Right lobe of liver (tissue), 6 donors: ENCODE measurements around the gene POP4. TPM values are rescaled to one million over a fixed set of nuclear protein-coding genes. Genes with fewer than 3 reads are reported as not detected.

Experiments
- ATAC-seq, 4 donors: fragments of 200-7000 bp; cut with Tn5 transposase; one replicate each; pipeline ENCODE4 v1.9.1; 2020; ENCODE audit warnings: mild to moderate bottlenecking in 4 of 4, moderate library complexity in 4 of 4
- DNase-seq, 3 donors: peaks; one replicate each; pipeline ENCODE4 v3.0.0-alpha.2; 2020
- H3K27ac ChIP-seq, 3 donors: fragments of 200-600 bp; one replicate each; pipeline ENCODE4 v1.8.0; 2022
- H3K27me3 ChIP-seq, 2 donors: fragments of 200-600 bp; one replicate each; pipeline ENCODE4 v1.8.0; 2022
- H3K36me3 ChIP-seq, 4 donors: fragments of 200-600 bp; sonication (generic) in 1 of 4; one replicate each; pipeline versions ENCODE4 v1.5.1 to v1.8.0; 2017 to 2022; ENCODE audit warnings: control low read depth in 1 of 4
- H3K4me1 ChIP-seq, 4 donors: fragments of 200-600 bp; sonication (generic) in 1 of 4; one replicate each; pipeline versions ENCODE4 v1.5.1 to v1.8.0; 2017 to 2022; ENCODE audit warnings: control low read depth in 1 of 4
- H3K4me3 ChIP-seq, 3 donors: fragments of 200-600 bp; one replicate each; pipeline ENCODE4 v1.8.0; 2022
- H3K9me3 ChIP-seq, 4 donors: fragments of 200-600 bp; sonication (generic) in 1 of 4; one replicate each; pipeline versions ENCODE4 v1.5.1 to v1.8.0; 2017 to 2022; ENCODE audit warnings: control low read depth in 1 of 4
- CTCF ChIP-seq, 4 donors: fragments of 200-600 bp in 3 of 4; fragments of 450-650 bp in 1 of 4; IDR thresholded peaks; one replicate each; pipeline versions ENCODE4 v1.5.1 to v1.8.0; 2016 to 2022; ENCODE audit warnings: antibody characterized with exemption in 4 of 4, mild to moderate bottlenecking in 2 of 4
- POLR2A ChIP-seq: fragments of 450-650 bp; IDR thresholded peaks from one replicate; pipeline ENCODE4 v1.6.1; 2017; ENCODE audit warnings: antibody characterized with exemption, mild to moderate bottlenecking
- WGBS: methylation state at CpG from one replicate; pipeline ENCODE4 v1.1.6; 2018; ENCODE audit warnings: low coverage, low lambda C conversion rate; ENCODE audit not compliant: insufficient coverage; ENCODE audit errors: missing lambda C conversion rate; 5-methylcytosine and 5-hydroxymethylcytosine counted together
- intact Hi-C, 2 donors: fragments of 100-400 bp; cut with DNase I; formaldehyde crosslinking; loops; one replicate each; pipeline versions ENCODE4 v1.11.2 to v1.14.1; 2022
- total RNA-seq, 6 experiments: library from RNA; depleted of rRNA in 2 of 6; stranded (reverse); fragments of >200 nt in 2 of 6; fragmentation: NEBNext Ultra II Directional in 3 of 6; extraction: Animal tissue kit (Norgen Biotek cat#: 25700) in 3 of 6; gene quantifications; one replicate each; pipeline versions ENCODE4 v1.1.0 to v1.2.4, GENCODE V29; 2016 to 2023
- donor health status: DM: no; HTN: yes; CAD: no.
- donor health status: DM: no; HTN: no; CAD: no.
- donor health status: DM: no; HTN: no; CAD: no.
- donor health status: DM: no; HTN: yes; CAD: no.
- donor health status: DM: no; HTN: yes; CAD: no.

The POP4 gene
- total RNA-seq, 6 experiments from 2014 or later, result 28.5 to 58.5 (median 34.8) TPM

- ATAC-seq, result no peak
- Histone ChIP-seq H3K4me3 (no peak overlapping the region), H3K27ac (no peak overlapping the region), H3K4me1 (peaks cover 0 to 16% (median 7%) of the 10 kb centered on the region in 4 donors), H3K36me3 (peaks cover 0 to 7% (median 2%) of the 10 kb centered on the region in 4 donors), H3K27me3 (no peaks in the 10 kb centered on the region), H3K9me3 (no peaks in the 10 kb centered on the region)
- WGBS, result 66% methylated on average over 4 of the region's 7 CpGs
- DNase-seq, result peak in 1 of 3 donors; percentile 29
- intact Hi-C loops, result loop anchor here (10.0 kb wide), 1 partner anchor 56 kb away; no protein-coding TSS in a partner anchor
- no peak for TF ChIP-seq CTCF (IDR thresholded peaks at IDR 0.05)
- no peak for TF ChIP-seq POLR2A
Observed at GRCh38 chr19:29618434-29618833, 12.4 kb downstream of the POP4 start.

- no peaks in the 10 kb centered on the region for H3K27me3 ChIP-seq
- intact Hi-C loops, result loop anchor here (10.0 kb wide), 1 partner anchor 56 kb away; no protein-coding TSS in a partner anchor
- no peak overlapping the region for H3K27ac ChIP-seq
- peaks cover 0 to 6% (median 1%) of the 10 kb centered on the region in 4 donors for H3K36me3 ChIP-seq
- no peaks in the 10 kb centered on the region for H3K9me3 ChIP-seq
- no peak for ATAC-seq
- no CpG with 5 or more reads among the region's 7 CpGs for WGBS
- H3K4me1 ChIP-seq, result peaks cover 0 to 15% (median 6%) of the 10 kb centered on the region in 4 donors
- no peak for DNase-seq
- TF ChIP-seq POLR2A (no peak), CTCF (IDR thresholded peaks at IDR 0.05) (no peak)
- H3K4me3 ChIP-seq, result no peak overlapping the region
Observed at GRCh38 chr19:29618871-29619270, 12.8 kb downstream of the POP4 start.

- intact Hi-C loops, result no loop called here
- H3K4me1 ChIP-seq, result no peaks in the 10 kb centered on the region
- 47% methylated on average over 6 of the region's 15 CpGs for WGBS
- DNase-seq (no peak), ATAC-seq (no peak)
- H3K27me3 ChIP-seq, result no peaks in the 10 kb centered on the region
- H3K36me3 ChIP-seq, result no peaks in the 10 kb centered on the region
- H3K27ac ChIP-seq, result no peak overlapping the region
- TF ChIP-seq CTCF (IDR thresholded peaks at IDR 0.05), result no peak
- TF ChIP-seq POLR2A, result no peak
- H3K4me3 ChIP-seq, result no peak overlapping the region
- H3K9me3 ChIP-seq, result no peaks in the 10 kb centered on the region
Observed at GRCh38 chr19:29620931-29621351, 14.9 kb downstream of the POP4 start.

GRCh38 chr19:29622166-29623070 lies 16.3 kb downstream of the POP4 start:
- TF ChIP-seq POLR2A (no peak), CTCF (IDR thresholded peaks at IDR 0.05) (no peak)
- no peak overlapping the region for H3K27ac ChIP-seq
- WGBS, result 70% methylated on average over 13 of the region's 23 CpGs
- H3K36me3 ChIP-seq, result no peaks in the 10 kb centered on the region
- H3K27me3 ChIP-seq, result no peaks in the 10 kb centered on the region
- no peak overlapping the region for H3K4me3 ChIP-seq
- DNase-seq (no peak), ATAC-seq (peak in 2 of 4 donors; percentile 23 to 36)
- no peaks in the 10 kb centered on the region for H3K9me3 ChIP-seq
- H3K4me1 ChIP-seq, result no peaks in the 10 kb centered on the region
- intact Hi-C loops, result no loop called here
